OCI-LY7 (cell line): Measurements from ENCODE around the gene NOD2.

Experiments
- EZH2phosphoT487 ChIP-seq: fragments of 200-600 bp; sonication (generic); IDR thresholded peaks from 2 replicates; pipeline ENCODE4 v1.6.1; 2018; ENCODE audit warnings: low read depth, borderline replicate concordance, mild to moderate bottlenecking, mixed run types, antibody characterized with exemption, low read length, moderate library complexity, mixed read lengths
- TF ChIP-seq, protein P1 (sequence below): fragments of 200-600 bp; sonication (generic); conservative IDR thresholded peaks from 2 replicates; pipeline ENCODE4 v1.5.1; 2014; ENCODE audit warnings: mild to moderate bottlenecking, antibody characterized with exemption, low read length, moderate library complexity, mixed read lengths

DNA sequence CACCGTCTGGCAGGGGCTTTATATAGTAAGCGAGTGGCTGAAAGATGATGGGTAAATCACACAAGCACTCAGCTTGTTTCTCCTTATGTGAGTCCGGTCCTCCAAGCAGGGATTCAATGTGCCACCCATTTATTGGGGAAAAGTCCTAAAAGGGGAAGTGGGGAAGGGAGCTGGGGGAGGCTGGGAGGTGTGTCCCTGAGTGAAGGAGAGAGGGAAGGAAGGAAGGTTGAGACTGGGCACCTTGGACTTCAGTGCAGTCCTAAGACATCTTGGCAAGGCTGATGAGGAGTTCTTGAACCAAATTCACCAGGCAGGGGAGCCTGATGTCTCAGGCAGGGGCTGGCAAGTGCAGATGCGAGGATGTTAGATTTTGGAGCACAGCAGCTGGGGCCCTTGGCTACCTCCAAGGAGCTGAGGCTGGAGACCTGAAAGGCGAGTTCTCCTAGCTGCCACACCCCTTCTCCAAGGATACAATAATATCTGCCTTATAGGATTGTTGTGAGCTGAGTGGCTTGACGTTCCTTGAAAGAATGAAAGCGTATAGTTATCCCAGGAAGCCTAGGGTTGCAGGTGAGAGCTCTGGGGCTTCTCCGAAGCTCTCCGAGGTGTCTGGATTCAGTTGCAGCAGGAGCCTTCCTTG, 25.5 kb downstream of the NOD2 start:
- TF ChIP-seq, protein P1, sequence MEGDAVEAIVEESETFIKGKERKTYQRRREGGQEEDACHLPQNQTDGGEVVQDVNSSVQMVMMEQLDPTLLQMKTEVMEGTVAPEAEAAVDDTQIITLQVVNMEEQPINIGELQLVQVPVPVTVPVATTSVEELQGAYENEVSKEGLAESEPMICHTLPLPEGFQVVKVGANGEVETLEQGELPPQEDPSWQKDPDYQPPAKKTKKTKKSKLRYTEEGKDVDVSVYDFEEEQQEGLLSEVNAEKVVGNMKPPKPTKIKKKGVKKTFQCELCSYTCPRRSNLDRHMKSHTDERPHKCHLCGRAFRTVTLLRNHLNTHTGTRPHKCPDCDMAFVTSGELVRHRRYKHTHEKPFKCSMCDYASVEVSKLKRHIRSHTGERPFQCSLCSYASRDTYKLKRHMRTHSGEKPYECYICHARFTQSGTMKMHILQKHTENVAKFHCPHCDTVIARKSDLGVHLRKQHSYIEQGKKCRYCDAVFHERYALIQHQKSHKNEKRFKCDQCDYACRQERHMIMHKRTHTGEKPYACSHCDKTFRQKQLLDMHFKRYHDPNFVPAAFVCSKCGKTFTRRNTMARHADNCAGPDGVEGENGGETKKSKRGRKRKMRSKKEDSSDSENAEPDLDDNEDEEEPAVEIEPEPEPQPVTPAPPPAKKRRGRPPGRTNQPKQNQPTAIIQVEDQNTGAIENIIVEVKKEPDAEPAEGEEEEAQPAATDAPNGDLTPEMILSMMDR, result no peak
- no peak for TF ChIP-seq EZH2phosphoT487
